GM15510 (cell line): ENCODE results near the gene UBASH3B.

Source experiments
- POLR2A ChIP-seq: IDR thresholded peaks from 3 replicates; pipeline ENCODE4 v1.6.1; 2011; ENCODE audit warnings: borderline replicate concordance; ENCODE audit not compliant: insufficient read length; ENCODE audit errors: extremely low read depth

Gene UBASH3B

DNA sequence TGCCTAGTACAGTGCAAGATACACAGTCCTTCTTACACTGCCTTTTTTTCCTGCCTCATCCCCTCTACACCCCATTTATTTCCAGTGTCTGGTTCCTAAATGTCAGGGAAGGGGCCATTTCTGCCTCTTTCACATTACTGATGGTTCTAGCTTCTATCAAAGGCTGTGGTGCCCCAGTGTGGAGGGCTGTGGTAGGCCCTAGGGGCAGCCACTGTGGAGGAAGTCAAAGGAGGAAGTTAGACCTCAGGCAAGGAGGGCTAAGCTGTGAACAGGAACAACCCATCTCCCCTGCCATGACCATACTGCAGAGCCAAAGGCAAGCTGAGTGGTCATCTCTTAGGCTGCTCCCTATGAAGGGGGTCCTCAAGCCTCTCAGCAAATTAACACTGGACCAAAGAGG, 100.9 kb downstream of the UBASH3B start:
- TF ChIP-seq POLR2A = no peak

DNA sequence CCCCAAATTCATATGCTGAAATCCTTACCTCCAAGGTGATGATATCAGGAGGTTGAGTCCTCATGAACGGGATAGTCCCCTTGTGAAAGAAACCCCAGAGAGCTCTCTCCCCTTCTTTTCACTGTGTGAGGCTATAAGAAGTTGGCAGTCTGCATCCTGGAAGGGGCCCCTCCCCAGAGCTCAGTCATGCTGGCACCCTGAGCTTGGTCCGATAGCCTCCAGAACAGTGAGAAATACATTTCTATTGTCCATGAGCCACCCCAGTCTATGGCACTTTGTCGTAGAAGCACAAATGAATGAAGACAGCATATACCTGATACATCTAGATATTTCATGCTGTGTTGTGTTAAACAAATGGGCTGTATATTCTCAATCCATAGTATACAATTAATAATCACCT, 101.7 kb downstream of the UBASH3B start:
- TF ChIP-seq POLR2A = no peak

DNA sequence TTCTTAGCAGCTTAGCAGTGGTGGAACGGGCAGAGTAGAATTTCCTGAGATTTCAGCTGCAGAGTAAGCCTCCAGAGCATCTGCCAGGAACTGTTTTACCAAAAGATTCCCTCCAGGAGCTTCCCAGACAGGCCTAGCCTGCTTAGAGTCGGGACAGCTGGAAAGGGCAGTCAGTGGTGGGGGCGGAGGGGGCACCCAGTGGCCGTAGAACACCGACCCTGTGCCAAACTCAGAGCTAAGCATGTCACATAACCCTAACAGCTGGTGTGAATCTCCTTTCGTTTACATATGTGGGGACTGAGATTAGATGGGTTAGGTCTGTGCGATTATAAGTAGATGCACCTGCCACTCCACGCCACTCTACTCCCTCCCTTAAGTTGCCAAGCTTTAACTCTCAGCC, 102.8 kb downstream of the UBASH3B start:
- TF ChIP-seq POLR2A = no peak

DNA sequence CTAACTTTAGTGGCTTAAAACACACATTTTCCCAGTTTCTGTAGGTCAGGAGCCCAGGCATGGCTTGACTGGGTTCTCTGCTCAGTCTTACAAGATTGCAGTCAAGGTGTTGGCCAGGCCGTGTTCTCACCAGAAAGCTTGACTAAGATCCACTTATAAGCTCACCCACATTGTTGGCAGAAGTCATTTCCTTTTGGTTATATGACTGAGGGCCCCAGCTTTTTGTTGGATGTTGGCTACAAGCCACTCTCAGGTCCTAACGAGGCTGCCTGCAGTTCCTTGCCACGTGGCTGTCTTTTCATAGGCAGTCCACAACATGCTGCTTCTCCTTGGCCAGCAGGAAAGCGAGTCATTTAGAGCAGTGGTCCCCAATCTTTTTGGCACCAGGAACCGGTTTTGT, 103.5 kb downstream of the UBASH3B start:
- no peak for TF ChIP-seq POLR2A

DNA sequence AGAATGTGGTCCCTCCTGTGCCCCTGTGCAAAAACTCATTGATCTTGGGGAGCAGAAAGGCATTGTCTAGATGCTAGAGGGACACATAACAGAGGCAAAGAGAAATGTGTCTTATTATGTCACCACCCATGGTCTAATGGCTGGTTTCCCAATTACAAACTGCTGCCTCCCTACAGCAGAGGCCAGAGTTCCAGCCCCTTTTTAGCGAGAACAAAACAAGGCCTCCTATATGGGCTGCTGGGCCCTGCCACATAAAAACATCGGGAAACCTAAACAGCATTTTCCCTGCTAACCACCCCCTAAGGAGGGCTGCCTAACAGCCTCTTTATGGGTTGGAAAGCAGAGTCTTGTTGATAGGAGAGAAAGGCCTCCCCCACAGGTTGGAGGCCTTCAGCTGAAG, 107.6 kb downstream of the UBASH3B start:
- no peak for TF ChIP-seq POLR2A

DNA sequence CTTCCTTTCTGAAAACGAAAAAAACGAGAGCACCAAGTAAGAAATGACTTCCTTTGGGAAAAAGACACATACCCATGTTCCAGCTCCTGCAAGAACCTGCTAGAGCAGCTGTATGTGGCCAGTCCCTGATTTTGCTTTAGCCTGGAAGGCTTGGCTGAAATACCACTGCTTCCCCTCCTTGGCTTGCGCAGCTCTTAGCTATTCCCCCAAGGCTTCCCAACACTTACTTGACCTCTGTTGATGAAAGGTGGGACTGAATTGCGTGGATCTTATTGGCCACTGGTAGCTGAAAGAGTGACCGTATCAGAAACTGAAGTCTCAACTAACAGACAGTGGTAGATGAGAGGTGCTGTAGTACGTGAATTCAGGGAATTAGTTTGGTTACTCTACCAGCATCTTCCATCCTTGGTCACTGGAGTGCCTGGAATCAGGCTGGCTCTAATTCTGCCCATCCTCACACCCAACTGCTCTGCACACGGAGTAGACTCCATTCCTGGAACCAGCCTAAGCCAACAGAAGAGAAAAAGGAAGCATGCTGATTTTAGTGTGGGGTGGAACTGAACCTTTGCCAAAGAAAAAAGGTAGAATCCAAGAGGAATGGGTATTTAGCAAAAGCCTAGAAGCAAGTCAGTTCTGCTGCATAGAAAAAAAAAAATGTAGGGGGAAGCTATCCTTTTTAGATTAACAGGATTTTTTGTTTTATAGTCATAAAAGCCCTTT, 109.0 kb downstream of the UBASH3B start:
- TF ChIP-seq POLR2A = no peak

DNA sequence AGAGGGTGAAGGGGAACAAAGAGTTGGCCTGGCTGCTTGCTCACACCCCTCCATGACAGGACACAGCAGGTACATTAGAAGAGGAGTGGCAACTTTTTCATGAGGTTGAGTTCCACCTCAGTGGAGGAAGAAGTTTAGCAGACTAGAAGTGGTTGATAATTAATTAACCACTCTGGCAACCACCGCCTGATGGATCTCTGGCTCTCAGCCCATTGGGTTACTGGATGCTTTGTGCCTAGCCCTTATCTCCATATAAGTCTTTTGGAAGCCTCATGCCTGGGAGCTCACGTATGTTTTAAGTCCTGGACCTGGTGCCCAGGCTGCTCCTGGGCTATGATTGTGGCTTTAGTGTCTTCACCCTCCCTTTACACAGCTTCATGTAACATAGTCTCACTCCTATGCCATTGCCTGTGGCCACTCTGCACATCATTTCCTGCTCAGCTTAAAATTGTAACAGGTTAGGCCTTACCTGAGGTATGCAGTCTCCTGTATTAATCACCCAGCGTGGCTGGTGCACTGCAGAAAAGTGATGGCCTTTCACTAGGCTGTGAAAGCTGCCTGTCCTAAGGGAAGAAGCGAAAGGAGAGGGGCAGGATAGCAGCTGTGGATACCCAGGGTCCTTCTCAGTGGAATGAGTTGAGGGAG, 110.1 kb downstream of the UBASH3B start:
- no peak for TF ChIP-seq POLR2A

DNA sequence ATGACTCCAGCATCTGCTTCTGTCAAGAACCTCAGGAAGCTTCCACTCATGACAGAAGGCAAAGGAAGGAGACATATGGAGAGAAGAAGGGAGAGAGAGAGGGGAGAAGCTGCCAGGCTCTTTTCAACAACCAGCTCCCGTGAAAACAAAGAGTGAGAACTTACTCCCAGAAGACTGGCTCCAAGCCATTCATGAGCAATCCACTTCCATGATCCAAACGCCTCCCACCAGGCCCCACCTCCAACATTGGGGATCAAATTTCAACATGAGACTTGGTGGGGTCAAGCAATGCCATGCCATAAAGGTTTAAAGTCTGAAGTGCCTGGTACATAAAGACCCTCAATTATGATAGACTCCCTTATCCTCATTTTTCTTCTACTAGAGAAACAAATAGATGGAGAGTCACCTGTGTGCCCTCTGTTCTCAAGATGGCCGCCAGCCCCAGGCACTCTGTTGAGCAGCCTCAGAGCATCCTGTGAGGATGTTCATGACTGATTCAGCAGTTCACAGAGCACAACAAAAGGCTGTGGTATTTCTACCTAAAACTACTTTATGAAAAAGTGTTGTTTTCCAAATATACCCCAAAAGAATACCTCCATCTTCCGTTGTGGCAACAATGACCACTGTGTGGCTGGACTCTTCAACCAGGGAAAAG, 113.7 kb downstream of the UBASH3B start:
- no peak for TF ChIP-seq POLR2A

DNA sequence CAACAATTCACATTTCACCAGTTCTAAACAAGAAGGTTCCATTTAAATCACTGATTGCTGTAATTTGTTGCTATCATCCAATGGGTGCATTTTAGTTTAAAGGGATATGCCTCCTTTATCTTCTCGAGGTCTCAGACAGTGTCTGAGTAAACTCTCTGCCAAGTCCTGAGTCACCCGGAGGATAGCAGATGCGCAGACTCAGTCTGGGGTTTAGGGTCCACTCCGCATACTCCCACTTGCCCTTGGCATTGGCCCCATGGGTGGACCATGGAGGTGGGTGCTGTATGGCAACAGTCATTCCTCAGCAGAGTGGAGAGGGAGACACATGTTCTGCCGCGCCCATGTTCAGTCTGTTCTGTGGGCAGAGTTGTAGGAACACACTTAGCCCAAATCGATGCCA, 117.4 kb downstream of the UBASH3B start:
- TF ChIP-seq POLR2A = no peak

DNA sequence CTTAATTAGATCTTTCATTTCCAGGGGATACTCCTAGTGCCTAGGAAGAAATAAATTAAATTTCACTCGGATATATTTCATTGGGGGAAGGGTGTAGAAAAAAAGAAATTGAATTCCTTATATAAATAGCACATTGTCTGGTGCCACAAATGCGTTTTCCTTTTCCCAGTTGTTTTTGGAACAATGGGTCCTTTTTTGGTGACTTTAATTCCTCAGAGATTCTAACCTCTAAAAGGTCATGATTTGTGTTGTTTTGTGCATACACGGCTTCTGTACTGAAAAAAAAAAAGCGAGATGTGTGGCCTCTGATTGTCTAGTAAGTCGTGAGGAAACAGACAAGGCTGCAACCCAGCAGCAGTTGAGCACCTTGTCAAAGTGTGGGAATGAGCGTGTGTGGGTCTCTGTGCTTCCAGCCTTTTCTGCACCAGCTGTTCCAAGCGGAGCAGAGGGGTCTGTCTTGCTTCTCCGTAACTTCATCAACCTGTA, 118.3 kb downstream of the UBASH3B start:
- TF ChIP-seq POLR2A = no peak

DNA sequence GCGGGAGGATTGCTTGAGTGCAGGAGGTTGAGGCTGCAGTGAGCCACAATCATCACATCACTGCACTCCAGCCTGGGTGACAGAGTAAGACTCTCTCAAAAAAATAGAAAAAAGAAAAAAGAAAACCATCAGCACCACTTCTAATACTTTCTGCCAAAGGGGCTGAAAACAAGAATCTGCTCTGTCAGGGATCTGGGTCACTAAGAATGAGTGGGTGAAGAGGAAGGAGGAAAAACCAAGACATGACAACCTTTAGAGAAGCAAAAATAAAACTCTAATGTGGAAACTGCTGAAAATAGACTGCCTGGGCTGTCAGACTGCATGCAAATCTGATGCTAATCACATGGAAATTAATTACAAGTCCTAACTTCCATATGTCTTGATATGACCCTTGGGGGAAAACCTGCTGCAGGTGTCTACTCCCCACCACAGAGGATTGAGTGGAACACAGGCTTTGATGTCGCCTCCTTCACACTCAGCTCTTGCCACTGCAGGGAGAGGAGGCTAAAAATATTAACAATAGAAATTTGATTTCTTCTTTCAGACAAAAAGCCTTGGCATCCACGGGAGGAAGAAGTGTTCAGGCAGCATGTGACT, 120.3 kb downstream of the UBASH3B start:
- TF ChIP-seq POLR2A = no peak

DNA sequence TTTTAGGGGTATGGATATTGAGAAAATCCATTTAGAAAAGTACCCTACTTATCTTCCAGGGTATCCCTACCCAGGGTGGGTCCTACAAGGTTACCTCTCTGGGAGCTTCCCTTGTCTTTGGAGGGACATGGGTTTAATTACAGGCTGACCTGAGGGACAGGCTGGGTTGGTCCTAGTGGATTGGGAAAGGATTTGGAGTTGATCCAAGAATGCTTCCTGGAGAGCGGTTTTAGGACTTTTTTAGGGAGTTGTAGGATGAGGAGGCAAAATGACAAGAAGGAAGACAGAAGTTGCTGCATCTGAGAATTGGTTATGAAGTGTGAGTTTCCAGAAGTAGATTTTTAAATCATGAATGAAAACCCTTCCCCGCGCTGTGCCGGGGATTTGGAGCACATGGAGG, 121.0 kb downstream of the UBASH3B start:
- TF ChIP-seq POLR2A = no peak

DNA sequence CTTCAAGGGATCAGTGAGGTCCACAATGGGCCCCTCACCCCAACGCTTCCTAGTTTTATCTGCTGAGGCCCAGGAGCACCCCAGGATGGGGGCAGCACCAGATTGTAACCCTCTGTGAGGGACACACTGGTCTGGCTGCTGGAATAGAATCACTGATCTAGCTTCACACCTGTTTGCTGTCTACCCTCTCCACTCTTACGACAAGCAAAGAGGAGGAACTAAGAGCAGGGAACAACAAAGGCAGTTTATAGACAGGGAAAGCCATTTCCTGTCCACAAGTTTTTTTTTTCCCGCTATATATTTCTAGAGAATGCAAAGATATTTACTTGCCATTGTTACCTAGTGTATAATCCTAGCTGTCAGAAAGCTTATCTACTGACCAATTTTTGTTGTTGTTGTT, 121.8 kb downstream of the UBASH3B start:
- no peak for TF ChIP-seq POLR2A

DNA sequence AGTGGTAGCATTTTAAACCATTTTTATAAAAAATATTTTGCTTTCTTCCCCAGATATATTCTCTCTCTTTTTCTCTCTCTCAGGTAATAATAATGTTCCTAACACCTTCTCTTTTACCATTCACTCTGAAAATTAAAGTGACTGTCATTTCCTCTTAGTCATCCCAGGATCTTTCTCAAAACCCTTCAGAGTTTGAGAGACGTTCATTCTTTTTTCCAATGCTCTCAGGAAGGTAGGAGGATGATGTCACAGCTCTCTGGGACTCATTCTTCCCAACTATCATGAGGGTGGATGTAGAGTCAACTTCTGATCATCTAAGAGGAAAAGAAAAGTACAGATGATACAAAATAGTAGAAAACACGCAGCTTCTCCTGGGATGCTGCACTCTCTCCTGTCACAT, 122.6 kb downstream of the UBASH3B start:
- TF ChIP-seq POLR2A = no peak

DNA sequence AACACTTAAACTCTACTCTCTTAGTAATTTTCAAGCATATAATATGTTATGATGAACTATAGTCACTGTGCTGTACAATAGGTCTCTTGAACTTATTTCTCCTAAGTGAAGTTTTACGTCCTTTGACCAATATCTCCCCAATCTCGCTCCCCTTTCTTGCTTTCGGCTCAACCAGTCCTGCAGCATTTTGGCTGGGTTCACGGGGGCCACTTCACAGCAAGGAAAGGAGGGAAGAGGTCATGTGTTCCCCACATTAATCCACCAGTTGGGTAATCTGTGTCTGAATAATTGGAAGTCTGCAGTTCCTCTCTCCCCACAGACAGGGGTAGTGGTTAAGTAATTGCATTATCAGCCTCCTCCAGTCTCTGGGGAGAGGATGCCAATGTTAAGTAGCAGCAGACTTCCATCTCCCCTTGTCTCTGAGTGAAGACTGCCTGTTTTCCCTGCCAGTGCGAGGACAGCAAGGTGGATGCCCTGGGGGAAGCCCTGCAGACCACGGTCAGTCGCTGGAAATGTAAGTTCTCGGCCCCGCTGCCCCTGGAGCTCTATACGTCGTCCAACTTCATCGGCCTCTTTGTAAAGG, 123.6 kb downstream of the UBASH3B start:
- TF ChIP-seq POLR2A = no peak

DNA sequence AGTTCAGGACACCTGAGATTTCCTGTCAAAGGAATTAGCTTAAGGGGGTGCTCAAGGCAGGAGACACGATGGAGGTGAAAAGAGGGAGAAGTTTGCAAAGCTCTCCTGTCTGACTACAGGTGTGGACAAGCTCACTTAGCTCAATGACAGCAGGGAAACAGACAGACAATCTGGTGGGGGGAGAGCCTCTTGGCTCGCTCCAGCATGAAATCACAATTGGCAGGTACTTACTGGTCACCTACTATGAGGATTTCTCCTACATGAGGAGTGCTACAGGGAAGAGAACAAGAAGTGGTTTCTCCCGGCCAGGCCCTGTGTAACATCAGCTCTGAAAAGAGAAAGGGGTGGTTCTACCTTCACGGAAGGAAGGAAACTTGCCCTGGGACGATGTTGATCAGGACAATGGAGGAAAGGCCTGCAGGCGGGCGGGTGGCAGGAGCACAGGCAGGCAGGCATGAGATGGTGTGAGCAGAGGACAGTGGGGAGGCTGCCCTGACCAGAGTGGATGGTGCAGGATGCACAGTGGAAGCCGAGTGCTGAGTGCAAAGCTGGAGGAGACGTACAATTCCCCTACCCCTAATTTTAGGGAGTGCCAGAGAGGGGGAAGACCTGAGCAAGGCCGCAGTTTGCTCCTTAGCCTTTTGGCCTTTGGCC, 124.9 kb downstream of the UBASH3B start:
- no peak for TF ChIP-seq POLR2A
